Fibroblast of lung (primary cell): ENCODE measurements around the gene SDK2.

ENCODE experiments used
- CTCF ChIP-seq, 2 donors: IDR thresholded peaks in 1 of 2; conservative IDR thresholded peaks in 1 of 2; 1 replicate in 1 of 2; 2 replicates in 1 of 2; pipeline ENCODE4 v1.5.1; 2011 to 2012; ENCODE audit warnings: low read length in 2 of 2, control low read depth in 1 of 2, inconsistent platforms in 1 of 2, low read depth in 1 of 2, mild to moderate bottlenecking in 1 of 2
- EZH2 ChIP-seq: IDR thresholded peaks from 2 replicates; pipeline ENCODE4 v1.5.1; 2012; ENCODE audit warnings: low read length, control low read depth, mild to moderate bottlenecking; ENCODE audit errors: missing control alignments

- TF ChIP-seq CTCF (conservative IDR thresholded peaks at IDR 0.05 in 1 of 2, IDR thresholded peaks at IDR 0.05 in 1 of 2; ENCODE audit: low read depth in 1 of 2, low read length in 2 of 2), result no peak
- TF ChIP-seq EZH2, result no peak
These were observed 67.6 kb downstream of the SDK2 start for GRCh38 chr17:73576556-73577098.
